ENCODE data around the gene TRDN.

Gene TRDN

DNA sequence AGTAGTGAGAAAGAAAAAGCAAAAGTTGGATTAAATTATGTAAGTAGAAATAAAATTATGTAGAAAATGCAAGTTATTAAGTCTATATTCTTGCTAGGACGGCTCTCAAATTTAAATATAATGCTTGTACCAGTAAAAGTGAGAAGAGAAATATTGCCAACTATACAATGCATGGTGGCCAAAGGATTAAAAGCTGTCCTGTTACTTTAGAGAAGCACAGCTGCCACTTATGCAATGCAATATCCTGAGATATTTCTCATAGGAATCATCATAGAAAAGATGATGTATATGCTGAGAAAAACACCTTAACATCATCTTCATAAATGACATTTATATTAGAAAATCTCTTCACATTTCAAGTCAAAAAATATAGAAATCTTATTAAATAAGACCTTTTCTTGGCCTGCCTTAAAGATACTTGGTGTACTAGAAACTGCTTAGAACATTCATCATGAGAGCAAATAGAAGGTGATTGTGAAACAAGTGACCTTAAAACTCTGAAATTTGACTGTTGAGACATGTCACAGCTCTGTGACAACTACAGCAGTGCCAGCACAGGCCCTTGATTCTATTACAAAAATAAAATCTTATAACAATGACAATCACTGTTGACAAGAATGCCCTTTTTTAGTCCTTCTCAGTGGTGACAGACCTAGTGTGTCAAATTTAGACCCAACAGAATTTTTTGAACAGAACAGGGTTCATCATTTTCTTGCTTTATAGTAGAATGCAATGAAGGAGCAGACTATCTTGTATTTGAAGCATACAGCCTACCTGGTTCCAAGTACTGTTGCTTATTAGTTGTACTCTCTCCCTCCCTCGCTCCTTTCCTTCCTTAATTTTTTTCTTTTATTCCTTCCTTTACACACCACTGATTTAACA is 467.6 kb downstream of the TRDN start:
- DNase-seq (ENCODE audit: low spot score): no peak

DNA sequence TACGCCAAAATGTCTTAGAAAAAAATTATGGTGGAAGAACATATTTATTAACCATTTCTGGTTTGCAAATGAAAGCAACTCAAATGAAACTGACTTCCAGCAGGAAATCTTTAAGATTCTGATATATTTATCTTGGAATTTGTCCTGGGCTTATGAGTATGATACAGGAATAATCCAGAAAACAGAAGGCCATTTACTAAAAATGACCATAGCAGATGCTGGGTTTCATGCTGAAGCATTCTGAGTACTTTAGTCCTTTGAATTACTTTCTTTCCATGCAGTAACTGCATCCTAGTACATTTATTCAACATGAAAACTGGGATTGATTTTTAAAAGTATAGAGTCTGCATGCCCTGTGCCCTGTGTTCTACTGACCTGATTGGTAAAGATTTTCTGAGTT is 468.3 kb downstream of the TRDN start:
- DNase-seq (ENCODE audit: low spot score): no peak

Data from HuH-7 (cell line).